Measurements from ENCODE around the gene SERGEF.

SERGEF gene

GRCh38 chr11:17778956-17779860 is 233.6 kb downstream of the SERGEF start:
- Histone ChIP-seq H3K79me2 (no peaks in the 10 kb centered on the region), H3K9me3 (ENCODE audit: control insufficient read depth, low read length) (no peaks in the 10 kb centered on the region), H3K9ac (no peak overlapping the region), H3K4me2 (ENCODE audit: low read length) (no peak overlapping the region), H3K4me1 (no peaks in the 10 kb centered on the region), H3K27me3 (ENCODE audit: control insufficient read depth, insufficient read depth, low read length) (no peaks in the 10 kb centered on the region), H3K36me3 (ENCODE audit: control insufficient read depth, insufficient read depth, low read length) (no peaks in the 10 kb centered on the region), H3K27ac (no peak overlapping the region), H3K4me3 (ENCODE audit: low read depth, low read length) (no peak overlapping the region), H2AFZ (no peak overlapping the region)
- no peak for TF ChIP-seq CTCF (IDR thresholded peaks at IDR 0.05)

GRCh38 chr11:17778352-17778751 is 234.5 kb downstream of the SERGEF start:
- Histone ChIP-seq H3K4me3 (ENCODE audit: low read depth, low read length) (no peak overlapping the region), H3K9me3 (ENCODE audit: control insufficient read depth, low read length) (no peaks in the 10 kb centered on the region), H3K27me3 (ENCODE audit: control insufficient read depth, insufficient read depth, low read length) (no peaks in the 10 kb centered on the region), H3K4me1 (no peaks in the 10 kb centered on the region), H3K4me2 (ENCODE audit: low read length) (no peak overlapping the region), H2AFZ (no peak overlapping the region), H3K36me3 (ENCODE audit: control insufficient read depth, insufficient read depth, low read length) (no peaks in the 10 kb centered on the region), H3K9ac (no peak overlapping the region), H3K27ac (no peak overlapping the region), H3K79me2 (no peaks in the 10 kb centered on the region)
- TF ChIP-seq CTCF (IDR thresholded peaks at IDR 0.05) = no peak

- Histone ChIP-seq H3K27ac (no peak overlapping the region), H3K9ac (no peak overlapping the region), H3K4me3 (ENCODE audit: low read depth, low read length) (no peak overlapping the region), H3K9me3 (ENCODE audit: control insufficient read depth, low read length) (no peaks in the 10 kb centered on the region), H3K79me2 (no peaks in the 10 kb centered on the region), H3K4me1 (no peaks in the 10 kb centered on the region), H2AFZ (no peak overlapping the region), H3K36me3 (ENCODE audit: control insufficient read depth, insufficient read depth, low read length) (no peaks in the 10 kb centered on the region), H3K27me3 (ENCODE audit: control insufficient read depth, insufficient read depth, low read length) (no peaks in the 10 kb centered on the region), H3K4me2 (ENCODE audit: low read length) (no peak overlapping the region)
- TF ChIP-seq CTCF (IDR thresholded peaks at IDR 0.05) = no peak
These were observed 235.1 kb downstream of the SERGEF start for GRCh38 chr11:17777738-17778091.

- Histone ChIP-seq H3K4me2 (ENCODE audit: low read length) (no peak overlapping the region), H3K36me3 (ENCODE audit: control insufficient read depth, insufficient read depth, low read length) (no peaks in the 10 kb centered on the region), H3K79me2 (no peaks in the 10 kb centered on the region), H3K4me1 (no peaks in the 10 kb centered on the region), H3K9me3 (ENCODE audit: control insufficient read depth, low read length) (no peaks in the 10 kb centered on the region), H2AFZ (no peak overlapping the region), H3K27ac (no peak overlapping the region), H3K9ac (no peak overlapping the region), H3K4me3 (ENCODE audit: low read depth, low read length) (no peak overlapping the region), H3K27me3 (ENCODE audit: control insufficient read depth, insufficient read depth, low read length) (no peaks in the 10 kb centered on the region)
- TF ChIP-seq CTCF (IDR thresholded peaks at IDR 0.05) = no peak
These were observed 235.6 kb downstream of the SERGEF start for GRCh38 chr11:17777086-17777737.
